Endometrial microvascular endothelial cells (primary cell): ENCODE measurements around the gene TMEM45A. TPM values are rescaled to one million over a fixed set of nuclear protein-coding genes. Genes with fewer than 3 reads are reported as not detected.
"Not testable (repeated sequence)": the region's sequence is repeated elsewhere in the genome, so short reads cannot be mapped to it uniquely, and the experiment has no call there.

Experiments used
- in situ Hi-C: cut with HindIII; loops from 2 replicates; pipeline ENCODE4 v1.10.0; 2017; ENCODE audit warnings: low sequenced_read_pairs, low pct_unique_long_range_greater_than_20kb; ENCODE audit errors: inconsistent ontology term
- total RNA-seq: library from RNA; depleted of rRNA; stranded (reverse); fragments of >200 nt; gene quantifications from one replicate; pipeline ENCODE4 v1.2.3, GENCODE V29; 2015; ENCODE audit errors: inconsistent ontology term

The TMEM45A gene
- 5.2 TPM for total RNA-seq

GRCh38 chr3:100492059-100493006, at the start of gene TMEM45A:
Gene TMEM45A, plus strand, starts transcription at chr3:100492619. Its CDS starts 62,593 bp downstream, at chr3:100555212.
- in situ Hi-C loops = no loop called here

GRCh38 chr3:100443690-100444089, 48.7 kb upstream of the TMEM45A start:
- in situ Hi-C loops = no loop called here

- in situ Hi-C loops = not testable (repeated sequence)
These were observed 45.4 kb upstream of the TMEM45A start for GRCh38 chr3:100447067-100447466.

- in situ Hi-C loops = no loop called here
These were observed 44.3 kb upstream of the TMEM45A start for GRCh38 chr3:100448079-100448478.

GRCh38 chr3:100449214-100449613, 43.2 kb upstream of the TMEM45A start:
- in situ Hi-C loops = no loop called here

GRCh38 chr3:100454677-100455076, 37.7 kb upstream of the TMEM45A start:
- in situ Hi-C loops = no loop called here

GRCh38 chr3:100455841-100456550, 36.4 kb upstream of the TMEM45A start:
- in situ Hi-C loops = no loop called here

GRCh38 chr3:100456745-100457144, 35.7 kb upstream of the TMEM45A start:
- in situ Hi-C loops = no loop called here

GRCh38 chr3:100457811-100458210, 34.6 kb upstream of the TMEM45A start:
- in situ Hi-C loops = no loop called here

GRCh38 chr3:100458814-100459213, 33.6 kb upstream of the TMEM45A start:
- in situ Hi-C loops = no loop called here

- in situ Hi-C loops = no loop called here
These were observed 29.4 kb upstream of the TMEM45A start for GRCh38 chr3:100463002-100463401.

- in situ Hi-C loops = no loop called here
These were observed 28.7 kb upstream of the TMEM45A start for GRCh38 chr3:100463646-100464155.

- in situ Hi-C loops = no loop called here
These were observed 26.3 kb upstream of the TMEM45A start for GRCh38 chr3:100465892-100466777.

- in situ Hi-C loops = no loop called here
These were observed 25.3 kb upstream of the TMEM45A start for GRCh38 chr3:100467133-100467532.

GRCh38 chr3:100468676-100469075, 23.7 kb upstream of the TMEM45A start:
- in situ Hi-C loops = no loop called here

GRCh38 chr3:100470951-100471350, 21.5 kb upstream of the TMEM45A start:
- in situ Hi-C loops = no loop called here

GRCh38 chr3:100471444-100471843, 21.0 kb upstream of the TMEM45A start:
- in situ Hi-C loops = no loop called here

GRCh38 chr3:100477851-100478360, 14.5 kb upstream of the TMEM45A start:
- in situ Hi-C loops = not testable (repeated sequence)

- in situ Hi-C loops = not testable (repeated sequence)
These were observed 13.9 kb upstream of the TMEM45A start for GRCh38 chr3:100478521-100478920.
